ENCODE results near the gene RFX2. TPM values are rescaled to one million over a fixed set of nuclear protein-coding genes. Genes with fewer than 3 reads are reported as not detected.

The RFX2 gene
- total and polyA plus RNA-seq, 9 of the 15 experiments (the other 6 are each of a cell fraction or from before 2014, with no cell fraction given) = 3.6 to 18.7 (median 8.7) TPM

DNA sequence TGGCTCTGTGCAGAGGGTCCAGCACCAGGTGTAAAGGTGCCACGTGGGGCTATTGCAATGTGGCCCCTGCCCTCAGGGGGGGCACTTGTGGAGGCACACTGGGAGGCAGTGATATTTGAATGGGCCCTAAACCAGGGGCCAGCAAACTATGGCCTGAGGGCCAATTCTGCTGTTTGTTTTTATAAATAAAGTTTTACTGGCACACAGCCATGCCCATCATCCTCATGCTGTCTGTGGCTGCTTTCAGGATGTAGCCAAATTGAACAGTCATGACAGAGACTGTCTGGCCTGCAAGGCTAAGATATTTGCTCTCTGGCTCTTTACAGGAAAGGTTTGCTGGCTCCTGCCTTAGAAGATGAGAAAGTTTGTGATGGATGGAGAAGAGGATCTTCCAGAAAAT lies 98.5 kb downstream of the RFX2 start (continued):
- TF ChIP-seq, protein P1, sequence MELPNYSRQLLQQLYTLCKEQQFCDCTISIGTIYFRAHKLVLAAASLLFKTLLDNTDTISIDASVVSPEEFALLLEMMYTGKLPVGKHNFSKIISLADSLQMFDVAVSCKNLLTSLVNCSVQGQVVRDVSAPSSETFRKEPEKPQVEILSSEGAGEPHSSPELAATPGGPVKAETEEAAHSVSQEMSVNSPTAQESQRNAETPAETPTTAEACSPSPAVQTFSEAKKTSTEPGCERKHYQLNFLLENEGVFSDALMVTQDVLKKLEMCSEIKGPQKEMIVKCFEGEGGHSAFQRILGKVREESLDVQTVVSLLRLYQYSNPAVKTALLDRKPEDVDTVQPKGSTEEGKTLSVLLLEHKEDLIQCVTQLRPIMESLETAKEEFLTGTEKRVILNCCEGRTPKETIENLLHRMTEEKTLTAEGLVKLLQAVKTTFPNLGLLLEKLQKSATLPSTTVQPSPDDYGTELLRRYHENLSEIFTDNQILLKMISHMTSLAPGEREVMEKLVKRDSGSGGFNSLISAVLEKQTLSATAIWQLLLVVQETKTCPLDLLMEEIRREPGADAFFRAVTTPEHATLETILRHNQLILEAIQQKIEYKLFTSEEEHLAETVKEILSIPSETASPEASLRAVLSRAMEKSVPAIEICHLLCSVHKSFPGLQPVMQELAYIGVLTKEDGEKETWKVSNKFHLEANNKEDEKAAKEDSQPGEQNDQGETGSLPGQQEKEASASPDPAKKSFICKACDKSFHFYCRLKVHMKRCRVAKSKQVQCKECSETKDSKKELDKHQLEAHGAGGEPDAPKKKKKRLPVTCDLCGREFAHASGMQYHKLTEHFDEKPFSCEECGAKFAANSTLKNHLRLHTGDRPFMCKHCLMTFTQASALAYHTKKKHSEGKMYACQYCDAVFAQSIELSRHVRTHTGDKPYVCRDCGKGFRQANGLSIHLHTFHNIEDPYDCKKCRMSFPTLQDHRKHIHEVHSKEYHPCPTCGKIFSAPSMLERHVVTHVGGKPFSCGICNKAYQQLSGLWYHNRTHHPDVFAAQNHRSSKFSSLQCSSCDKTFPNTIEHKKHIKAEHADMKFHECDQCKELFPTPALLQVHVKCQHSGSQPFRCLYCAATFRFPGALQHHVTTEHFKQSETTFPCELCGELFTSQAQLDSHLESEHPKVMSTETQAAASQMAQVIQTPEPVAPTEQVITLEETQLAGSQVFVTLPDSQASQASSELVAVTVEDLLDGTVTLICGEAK (IDR thresholded peaks at IDR 0.05) = peak; percentile 88
- TF ChIP-seq, protein P1 (CRISPR knock-in tag; IDR thresholded peaks at IDR 0.05) = peak; percentile 66
- TF ChIP-seq MEF2D (tag; conservative IDR thresholded peaks at IDR 0.05; ENCODE audit: low read depth) = no peak
